PFSK-1 (cell line): ENCODE measurements around the gene CDH2.

Experiments used
- FOXP2 ChIP-seq: optimal IDR thresholded peaks from 2 replicates; pipeline ENCODE3; 2011; ENCODE audit warnings: borderline replicate concordance, control low read depth, inconsistent platforms; ENCODE audit not compliant: insufficient read depth; ENCODE audit errors: extremely low read length, extremely low read depth
- POLR2AphosphoS5 ChIP-seq: IDR thresholded peaks from 2 replicates; pipeline ENCODE4 v1.6.1; 2012; ENCODE audit warnings: low read depth, mild to moderate bottlenecking, control low read depth, low read length, moderate library complexity
- REST ChIP-seq, 2 experiments: IDR thresholded peaks; 2 replicates each; pipeline versions ENCODE4 v1.6.1 to v1.8.0; 2011 to 2012; ENCODE audit warnings: low read depth in 2 of 2, low read length in 2 of 2, control low read depth in 1 of 2, inconsistent platforms in 1 of 2, mild to moderate bottlenecking in 1 of 2, moderate library complexity in 1 of 2; ENCODE audit not compliant: insufficient read depth in 1 of 2
- SIN3A ChIP-seq: IDR thresholded peaks from 2 replicates; pipeline ENCODE4 v1.6.1; 2012; ENCODE audit warnings: mild to moderate bottlenecking, low read length, moderate library complexity, borderline replicate concordance; ENCODE audit not compliant: insufficient read depth
- TAF1 ChIP-seq: IDR thresholded peaks from 2 replicates; pipeline ENCODE4 v1.6.1; 2012; ENCODE audit warnings: low read length, control low read depth, borderline replicate concordance; ENCODE audit not compliant: insufficient read depth

The CDH2 gene

GRCh38 chr18:28158083-28158581, 18.8 kb downstream of the CDH2 start:
- TF ChIP-seq TAF1: no peak
- TF ChIP-seq SIN3A: no peak
- TF ChIP-seq POLR2AphosphoS5: no peak
- TF ChIP-seq FOXP2: no peak
- no peak for TF ChIP-seq REST (IDR thresholded peaks at IDR 0.05; ENCODE audit: insufficient read depth in 1 of 2, low read depth in 2 of 2, low read length in 2 of 2)

GRCh38 chr18:28153485-28154065, 23.4 kb downstream of the CDH2 start:
- TF ChIP-seq SIN3A: no peak
- TF ChIP-seq REST (IDR thresholded peaks at IDR 0.05; ENCODE audit: insufficient read depth in 1 of 2, low read depth in 2 of 2, low read length in 2 of 2): no peak
- no peak for TF ChIP-seq FOXP2
- TF ChIP-seq TAF1: no peak
- TF ChIP-seq POLR2AphosphoS5: no peak

- TF ChIP-seq POLR2AphosphoS5 (no peak), REST (IDR thresholded peaks at IDR 0.05; ENCODE audit: insufficient read depth in 1 of 2, low read depth in 2 of 2, low read length in 2 of 2) (no peak), TAF1 (no peak)
Measured at GRCh38 chr18:28152754-28153153, 24.2 kb downstream of the CDH2 start.

- TF ChIP-seq REST (IDR thresholded peaks at IDR 0.05; ENCODE audit: insufficient read depth in 1 of 2, low read depth in 2 of 2, low read length in 2 of 2) (no peak), TAF1 (no peak), POLR2AphosphoS5 (no peak), FOXP2 (no peak), SIN3A (no peak)
Measured at GRCh38 chr18:28152354-28152753, 24.6 kb downstream of the CDH2 start.

- no peak for TF ChIP-seq SIN3A
- no peak for TF ChIP-seq TAF1
- no peak for TF ChIP-seq POLR2AphosphoS5
- no peak for TF ChIP-seq REST (IDR thresholded peaks at IDR 0.05; ENCODE audit: insufficient read depth in 1 of 2, low read depth in 2 of 2, low read length in 2 of 2)
- TF ChIP-seq FOXP2: no peak
Measured at GRCh38 chr18:28151434-28151833, 25.5 kb downstream of the CDH2 start.
